Osteoblast (primary cell): ENCODE measurements around the gene ABCB9. TPM values are rescaled to one million over a fixed set of nuclear protein-coding genes. Genes with fewer than 3 reads are reported as not detected.

Experiments used
- DNase-seq: peaks from one replicate; pipeline ENCODE4 v3.0.0; 2011; ENCODE audit warnings: low spot score, mixed read lengths; ENCODE audit not compliant: insufficient read length; ENCODE audit errors: missing footprints
- H2AFZ ChIP-seq: 2 replicates; pipeline ENCODE4 v1.6.0; 2011; ENCODE audit warnings: mild to moderate bottlenecking, low read length
- H3K27ac ChIP-seq: 2 replicates; pipeline ENCODE4 v1.5.1; 2011; ENCODE audit warnings: mild to moderate bottlenecking, low read depth, low read length, moderate library complexity
- H3K27me3 ChIP-seq: 2 replicates; pipeline ENCODE4 v1.6.0; 2012; ENCODE audit warnings: mild to moderate bottlenecking, control low read depth, inconsistent platforms, low read length, moderate library complexity; ENCODE audit not compliant: insufficient read depth
- H3K36me3 ChIP-seq: 2 replicates; pipeline ENCODE4 v1.5.1; 2011; ENCODE audit warnings: mild to moderate bottlenecking, low read length, control low read depth, moderate library complexity; ENCODE audit not compliant: insufficient read depth
- H3K4me1 ChIP-seq: 2 replicates; pipeline ENCODE4 v1.5.1; 2011; ENCODE audit warnings: mild to moderate bottlenecking, low read length, control low read depth, moderate library complexity; ENCODE audit not compliant: insufficient read depth
- H3K4me2 ChIP-seq: 2 replicates; pipeline ENCODE4 v1.6.0; 2011; ENCODE audit warnings: mild to moderate bottlenecking, low read length; ENCODE audit not compliant: insufficient read depth
- H3K4me3 ChIP-seq: fragments of 200-600 bp; sonication (generic); 3 replicates; pipeline ENCODE4 v1.5.1; 2012; ENCODE audit warnings: mild to moderate bottlenecking, low read length, inconsistent platforms; ENCODE audit not compliant: insufficient read depth
- H3K79me2 ChIP-seq: 2 replicates; pipeline ENCODE4 v1.6.0; 2012; ENCODE audit warnings: mild to moderate bottlenecking, low read length, control low read depth, inconsistent platforms; ENCODE audit not compliant: insufficient read depth
- H3K9me3 ChIP-seq: 2 replicates; pipeline ENCODE4 v1.5.1; 2011; ENCODE audit warnings: low read depth, low read length, control low read depth
- H4K20me1 ChIP-seq: 2 replicates; pipeline ENCODE4 v1.6.0; 2012; ENCODE audit warnings: mild to moderate bottlenecking, low read length, control low read depth; ENCODE audit not compliant: insufficient read depth
- total RNA-seq: library from RNA; depleted of rRNA; stranded (reverse); fragments of >200 nt; gene quantifications from 2 replicates; pipeline ENCODE4 v1.2.3, GENCODE V29; 2012
- TF ChIP-seq, protein P1 (sequence below): IDR thresholded peaks from 2 replicates; pipeline ENCODE4 v1.5.1; 2011; ENCODE audit warnings: mild to moderate bottlenecking, low read depth, low read length, moderate library complexity; ENCODE audit errors: extremely low read depth

Gene ABCB9
- total RNA-seq, 1 donor, result 11.9 TPM

DNA sequence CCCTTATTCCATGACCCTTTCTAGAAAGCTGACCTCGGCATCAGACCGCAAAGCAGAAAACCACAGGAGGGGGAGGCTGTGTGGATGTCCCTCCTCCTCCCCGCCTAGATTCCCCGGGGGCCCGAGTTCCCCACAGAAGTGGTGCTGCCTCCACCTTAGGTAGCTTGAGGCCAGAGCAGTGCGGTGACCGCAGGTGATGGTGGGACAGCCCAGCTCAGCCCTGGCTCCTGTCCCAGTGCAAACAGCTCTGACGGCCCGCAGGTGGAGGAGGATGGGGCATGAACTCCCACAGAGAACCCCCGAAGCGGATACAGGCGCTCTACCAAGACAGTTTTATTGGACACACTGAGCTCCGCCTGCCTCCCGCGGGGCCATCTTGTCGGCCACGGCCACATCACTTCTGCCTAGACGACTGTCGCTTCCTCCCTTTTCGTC, 33.7 kb upstream of the ABCB9 start:
- H2AFZ ChIP-seq, result no peak overlapping the region
- no peak overlapping the region for H3K4me3 ChIP-seq
- H3K36me3 ChIP-seq, result peaks cover 6% of the 10 kb centered on the region
- no peaks in the 10 kb centered on the region for H3K9me3 ChIP-seq
- H3K27ac ChIP-seq, result no peak overlapping the region
- DNase-seq, result peak; percentile 36
- H4K20me1 ChIP-seq, result no peaks in the 10 kb centered on the region
- H3K79me2 ChIP-seq, result no peaks in the 10 kb centered on the region
- no peak overlapping the region for H3K4me2 ChIP-seq
- no peaks in the 10 kb centered on the region for H3K27me3 ChIP-seq
- H3K4me1 ChIP-seq, result no peaks in the 10 kb centered on the region
- TF ChIP-seq, protein P1, sequence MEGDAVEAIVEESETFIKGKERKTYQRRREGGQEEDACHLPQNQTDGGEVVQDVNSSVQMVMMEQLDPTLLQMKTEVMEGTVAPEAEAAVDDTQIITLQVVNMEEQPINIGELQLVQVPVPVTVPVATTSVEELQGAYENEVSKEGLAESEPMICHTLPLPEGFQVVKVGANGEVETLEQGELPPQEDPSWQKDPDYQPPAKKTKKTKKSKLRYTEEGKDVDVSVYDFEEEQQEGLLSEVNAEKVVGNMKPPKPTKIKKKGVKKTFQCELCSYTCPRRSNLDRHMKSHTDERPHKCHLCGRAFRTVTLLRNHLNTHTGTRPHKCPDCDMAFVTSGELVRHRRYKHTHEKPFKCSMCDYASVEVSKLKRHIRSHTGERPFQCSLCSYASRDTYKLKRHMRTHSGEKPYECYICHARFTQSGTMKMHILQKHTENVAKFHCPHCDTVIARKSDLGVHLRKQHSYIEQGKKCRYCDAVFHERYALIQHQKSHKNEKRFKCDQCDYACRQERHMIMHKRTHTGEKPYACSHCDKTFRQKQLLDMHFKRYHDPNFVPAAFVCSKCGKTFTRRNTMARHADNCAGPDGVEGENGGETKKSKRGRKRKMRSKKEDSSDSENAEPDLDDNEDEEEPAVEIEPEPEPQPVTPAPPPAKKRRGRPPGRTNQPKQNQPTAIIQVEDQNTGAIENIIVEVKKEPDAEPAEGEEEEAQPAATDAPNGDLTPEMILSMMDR, result no peak

GRCh38 chr12:122999196-122999946, 33.1 kb upstream of the ABCB9 start:
- Histone ChIP-seq H3K27me3 (no peaks in the 10 kb centered on the region), H3K9me3 (no peaks in the 10 kb centered on the region), H3K36me3 (peaks cover 2% of the 10 kb centered on the region), H3K27ac (no peak overlapping the region), H3K79me2 (no peaks in the 10 kb centered on the region), H3K4me2 (no peak overlapping the region), H3K4me3 (no peak overlapping the region), H3K4me1 (no peaks in the 10 kb centered on the region), H4K20me1 (no peaks in the 10 kb centered on the region), H2AFZ (no peak overlapping the region)
- peak; percentile 44 for DNase-seq
- TF ChIP-seq, protein P1, result no peak

- peak; percentile 43 for DNase-seq
- Histone ChIP-seq H3K27me3 (no peaks in the 10 kb centered on the region), H3K36me3 (peaks cover 2% of the 10 kb centered on the region)
Measured at GRCh38 chr12:122998316-122998715, 32.1 kb upstream of the ABCB9 start.

More at GRCh38 chr12:122998316-122998715, 32.1 kb upstream of the ABCB9 start:
- no peaks in the 10 kb centered on the region for H3K79me2 ChIP-seq
- no peaks in the 10 kb centered on the region for H3K9me3 ChIP-seq
- no peaks in the 10 kb centered on the region for H4K20me1 ChIP-seq
- H3K4me2 ChIP-seq, result no peak overlapping the region
- H2AFZ ChIP-seq, result no peak overlapping the region
- TF ChIP-seq, protein P1, result no peak
- H3K27ac ChIP-seq, result no peak overlapping the region
- no peaks in the 10 kb centered on the region for H3K4me1 ChIP-seq
- no peak overlapping the region for H3K4me3 ChIP-seq
